HEK293T (cell line): Measurements from ENCODE around the gene ERRFI1.

ENCODE experiments used
- ARNT ChIP-seq: fragments of 450-650 bp; IDR thresholded peaks from 2 replicates; pipeline ENCODE4 v1.6.1; 2017; ENCODE audit warnings: mild to moderate bottlenecking
- BHLHE40 ChIP-seq: fragments of 450-650 bp; IDR thresholded peaks from 2 replicates; pipeline ENCODE4 v1.6.1; 2016; ENCODE audit warnings: mild to moderate bottlenecking, moderate library complexity, borderline replicate concordance
- FOXA1 ChIP-seq: fragments of 450-650 bp; IDR thresholded peaks from 2 replicates; pipeline ENCODE4 v1.6.1; 2016; ENCODE audit warnings: mild to moderate bottlenecking
- FOXM1 ChIP-seq: fragments of 450-650 bp; IDR thresholded peaks from 2 replicates; pipeline ENCODE4 v1.6.1; 2017; ENCODE audit warnings: mild to moderate bottlenecking, borderline replicate concordance
- LEF1 ChIP-seq: fragments of 450-650 bp; IDR thresholded peaks from 2 replicates; pipeline ENCODE4 v1.6.1; 2017; ENCODE audit warnings: mild to moderate bottlenecking, borderline replicate concordance
- NFRKB ChIP-seq: fragments of 450-650 bp; IDR thresholded peaks from 2 replicates; pipeline ENCODE4 v1.6.1; 2016; ENCODE audit warnings: mild to moderate bottlenecking, moderate library complexity
- SP1 ChIP-seq: fragments of 450-650 bp; IDR thresholded peaks from 2 replicates; pipeline ENCODE4 v1.6.1; 2017
- SUZ12 ChIP-seq: fragments of 450-650 bp; IDR thresholded peaks from 2 replicates; pipeline ENCODE4 v1.6.1; 2016; ENCODE audit warnings: mild to moderate bottlenecking
- TARDBP ChIP-seq: fragments of 450-650 bp; IDR thresholded peaks from 2 replicates; pipeline ENCODE4 v1.6.1; 2016
- ZNF384 ChIP-seq: fragments of 450-650 bp; IDR thresholded peaks from 2 replicates; pipeline ENCODE4 v1.6.1; 2016
- TF ChIP-seq, protein P1 (sequence below): fragments of 450-650 bp; IDR thresholded peaks from 2 replicates; pipeline ENCODE4 v1.6.1; 2016

DNA sequence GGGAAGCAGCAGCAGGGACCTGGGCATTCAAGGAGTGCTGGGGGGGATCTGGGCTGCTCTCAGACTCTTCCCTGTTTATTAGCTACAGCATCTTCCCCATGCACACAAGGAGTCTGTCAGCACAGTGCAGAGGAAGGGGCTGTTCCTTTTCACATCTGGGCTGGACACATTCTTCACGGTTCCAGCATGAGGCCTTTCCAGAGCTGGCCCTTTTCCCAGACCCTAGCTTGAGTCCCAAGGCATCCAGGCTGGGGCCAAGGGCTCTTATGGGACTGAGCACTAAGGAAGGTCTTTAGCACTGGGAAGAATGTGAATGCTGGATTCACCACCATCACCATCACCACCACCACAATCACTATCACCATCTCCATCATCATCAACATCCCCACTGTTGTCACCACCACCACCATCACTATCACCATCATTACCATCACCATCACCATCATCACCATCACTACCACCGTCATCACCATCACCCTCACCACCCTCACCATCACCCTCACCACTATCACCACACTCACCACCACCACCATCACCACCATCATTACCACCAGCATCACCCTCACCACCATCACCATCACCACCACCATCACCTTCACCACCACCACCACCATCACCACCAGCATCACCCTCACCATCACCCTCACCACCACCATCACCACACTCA, 36.2 kb downstream of the ERRFI1 start:
- TF ChIP-seq, protein P1, sequence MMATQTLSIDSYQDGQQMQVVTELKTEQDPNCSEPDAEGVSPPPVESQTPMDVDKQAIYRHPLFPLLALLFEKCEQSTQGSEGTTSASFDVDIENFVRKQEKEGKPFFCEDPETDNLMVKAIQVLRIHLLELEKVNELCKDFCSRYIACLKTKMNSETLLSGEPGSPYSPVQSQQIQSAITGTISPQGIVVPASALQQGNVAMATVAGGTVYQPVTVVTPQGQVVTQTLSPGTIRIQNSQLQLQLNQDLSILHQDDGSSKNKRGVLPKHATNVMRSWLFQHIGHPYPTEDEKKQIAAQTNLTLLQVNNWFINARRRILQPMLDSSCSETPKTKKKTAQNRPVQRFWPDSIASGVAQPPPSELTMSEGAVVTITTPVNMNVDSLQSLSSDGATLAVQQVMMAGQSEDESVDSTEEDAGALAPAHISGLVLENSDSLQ, result no peak
- TF ChIP-seq NFRKB, result no peak
- TF ChIP-seq BHLHE40, result no peak
- no peak for TF ChIP-seq SP1
- no peak for TF ChIP-seq ARNT
- TF ChIP-seq ZNF384, result no peak
- no peak for TF ChIP-seq SUZ12
- TF ChIP-seq FOXA1, result no peak
- TF ChIP-seq TARDBP, result no peak
- no peak for TF ChIP-seq FOXM1
- no peak for TF ChIP-seq LEF1
